ENCODE data around the gene SSR2.

DNA sequence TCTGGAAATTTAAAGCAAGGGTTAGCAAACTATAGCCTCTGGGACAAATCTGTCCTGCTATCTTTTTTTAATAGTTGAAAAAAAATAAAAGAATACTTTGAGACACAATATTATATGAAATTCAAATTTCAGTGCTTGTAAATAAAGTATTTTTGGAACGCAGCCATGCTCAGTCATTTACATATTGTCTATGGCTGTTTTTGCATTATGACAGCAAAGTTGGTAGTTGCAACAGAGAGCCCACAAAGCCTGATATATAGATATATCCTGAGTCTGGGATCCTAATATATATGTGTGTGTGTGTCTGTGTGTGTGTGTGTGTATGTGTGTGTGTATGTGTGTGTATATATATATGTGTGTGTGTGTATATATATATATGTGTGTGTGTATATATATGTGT lies 20.8 kb downstream of the SSR2 start:
- no peak for TF ChIP-seq POLR2AphosphoS5 (IDR thresholded peaks at IDR 0.05)
- no peak for TF ChIP-seq POLR2A (IDR thresholded peaks at IDR 0.05)
- TF ChIP-seq, protein P1, sequence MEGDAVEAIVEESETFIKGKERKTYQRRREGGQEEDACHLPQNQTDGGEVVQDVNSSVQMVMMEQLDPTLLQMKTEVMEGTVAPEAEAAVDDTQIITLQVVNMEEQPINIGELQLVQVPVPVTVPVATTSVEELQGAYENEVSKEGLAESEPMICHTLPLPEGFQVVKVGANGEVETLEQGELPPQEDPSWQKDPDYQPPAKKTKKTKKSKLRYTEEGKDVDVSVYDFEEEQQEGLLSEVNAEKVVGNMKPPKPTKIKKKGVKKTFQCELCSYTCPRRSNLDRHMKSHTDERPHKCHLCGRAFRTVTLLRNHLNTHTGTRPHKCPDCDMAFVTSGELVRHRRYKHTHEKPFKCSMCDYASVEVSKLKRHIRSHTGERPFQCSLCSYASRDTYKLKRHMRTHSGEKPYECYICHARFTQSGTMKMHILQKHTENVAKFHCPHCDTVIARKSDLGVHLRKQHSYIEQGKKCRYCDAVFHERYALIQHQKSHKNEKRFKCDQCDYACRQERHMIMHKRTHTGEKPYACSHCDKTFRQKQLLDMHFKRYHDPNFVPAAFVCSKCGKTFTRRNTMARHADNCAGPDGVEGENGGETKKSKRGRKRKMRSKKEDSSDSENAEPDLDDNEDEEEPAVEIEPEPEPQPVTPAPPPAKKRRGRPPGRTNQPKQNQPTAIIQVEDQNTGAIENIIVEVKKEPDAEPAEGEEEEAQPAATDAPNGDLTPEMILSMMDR (IDR thresholded peaks at IDR 0.05): no peak
- TF ChIP-seq EP300 (IDR thresholded peaks at IDR 0.05): no peak

All from upper lobe of left lung (tissue), 4 donors.